Sigmoid colon (tissue), 4 donors: Measurements from ENCODE around the gene PXMP2.
"Not testable (repeated sequence)": the region's sequence is repeated elsewhere in the genome, so short reads cannot be mapped to it uniquely, and the experiment has no call there.

Source experiments
- CTCF ChIP-seq, 4 experiments: fragments of 450-650 bp in 3 of 4; fragments of 200-600 bp in 1 of 4; IDR thresholded peaks; one replicate each; pipeline ENCODE4 v1.5.1; 2016 to 2019; ENCODE audit warnings: antibody characterized with exemption in 4 of 4, mild to moderate bottlenecking in 3 of 4, moderate library complexity in 2 of 4
- POLR2A ChIP-seq, 2 donors: fragments of 450-650 bp; IDR thresholded peaks; one replicate each; pipeline ENCODE4 v1.6.1; 2016; ENCODE audit warnings: antibody characterized with exemption in 2 of 2, mild to moderate bottlenecking in 2 of 2, moderate library complexity in 2 of 2
- POLR2AphosphoS5 ChIP-seq, 4 donors: sonication (generic); formaldehyde crosslinking; IDR thresholded peaks; one replicate each; pipeline ENCODE4 v1.6.1; 2017; ENCODE audit warnings: antibody characterized with exemption in 4 of 4

- not testable (repeated sequence) for TF ChIP-seq CTCF, POLR2AphosphoS5, POLR2A (IDR thresholded peaks at IDR 0.05)
Measured at GRCh38 chr12:132694888-132695287, 7.5 kb downstream of the PXMP2 start.
